Brain microvascular endothelial cell (primary cell): ENCODE results near the gene SLC9A8.

Experiments
- DNase-seq: peaks from one replicate; pipeline ENCODE4 v3.0.0-alpha.2; 2020
- H3K27ac ChIP-seq: fragments of 250-450 bp; sonication (Bioruptor Pico); 2 replicates; pipeline ENCODE4 v1.5.1; 2020; ENCODE audit warnings: mild to moderate bottlenecking, moderate library complexity
- H3K27me3 ChIP-seq: fragments of 250-450 bp; sonication (Bioruptor Pico); replicated peaks from 2 replicates; pipeline ENCODE4 v1.5.1; 2020; ENCODE audit warnings: mild to moderate bottlenecking
- H3K36me3 ChIP-seq: fragments of 250-450 bp; sonication (Bioruptor Pico); replicated peaks from 2 replicates; pipeline ENCODE4 v1.5.1; 2020; ENCODE audit warnings: mild to moderate bottlenecking
- H3K4me3 ChIP-seq: 2 replicates; pipeline ENCODE4 v1.5.1; 2011; ENCODE audit warnings: low read depth, mild to moderate bottlenecking, control low read depth, low read length, moderate library complexity
- in situ Hi-C: cut with HindIII; loops from 2 replicates; pipeline ENCODE4 v1.10.0; 2017; ENCODE audit warnings: low sequenced_read_pairs, low pct_ligation_motif_present
- TF ChIP-seq, protein P1 (sequence below): IDR thresholded peaks from 2 replicates; pipeline ENCODE4 v1.5.1; 2011; ENCODE audit warnings: low read depth, mild to moderate bottlenecking, moderate library complexity, low read length, control low read depth, inconsistent platforms; ENCODE audit errors: missing control alignments

Gene SLC9A8

GRCh38 chr20:49901588-49901987 lies 89.0 kb downstream of the SLC9A8 start:
- H3K27ac ChIP-seq: no peak overlapping the region
- H3K27me3 ChIP-seq: no peaks in the 10 kb centered on the region
- H3K36me3 ChIP-seq: peaks cover 18% of the 10 kb centered on the region
- TF ChIP-seq, protein P1, sequence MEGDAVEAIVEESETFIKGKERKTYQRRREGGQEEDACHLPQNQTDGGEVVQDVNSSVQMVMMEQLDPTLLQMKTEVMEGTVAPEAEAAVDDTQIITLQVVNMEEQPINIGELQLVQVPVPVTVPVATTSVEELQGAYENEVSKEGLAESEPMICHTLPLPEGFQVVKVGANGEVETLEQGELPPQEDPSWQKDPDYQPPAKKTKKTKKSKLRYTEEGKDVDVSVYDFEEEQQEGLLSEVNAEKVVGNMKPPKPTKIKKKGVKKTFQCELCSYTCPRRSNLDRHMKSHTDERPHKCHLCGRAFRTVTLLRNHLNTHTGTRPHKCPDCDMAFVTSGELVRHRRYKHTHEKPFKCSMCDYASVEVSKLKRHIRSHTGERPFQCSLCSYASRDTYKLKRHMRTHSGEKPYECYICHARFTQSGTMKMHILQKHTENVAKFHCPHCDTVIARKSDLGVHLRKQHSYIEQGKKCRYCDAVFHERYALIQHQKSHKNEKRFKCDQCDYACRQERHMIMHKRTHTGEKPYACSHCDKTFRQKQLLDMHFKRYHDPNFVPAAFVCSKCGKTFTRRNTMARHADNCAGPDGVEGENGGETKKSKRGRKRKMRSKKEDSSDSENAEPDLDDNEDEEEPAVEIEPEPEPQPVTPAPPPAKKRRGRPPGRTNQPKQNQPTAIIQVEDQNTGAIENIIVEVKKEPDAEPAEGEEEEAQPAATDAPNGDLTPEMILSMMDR: no peak
- in situ Hi-C loops: no loop called here
- no peak overlapping the region for H3K4me3 ChIP-seq
- no peak for DNase-seq

GRCh38 chr20:49904440-49905214 lies 92.0 kb downstream of the SLC9A8 start:
- TF ChIP-seq, protein P1: no peak
- in situ Hi-C loops: no loop called here
- Histone ChIP-seq H3K27me3 (no peaks in the 10 kb centered on the region), H3K36me3 (peaks cover 27% of the 10 kb centered on the region), H3K4me3 (no peak overlapping the region), H3K27ac (no peak overlapping the region)
- DNase-seq: no peak

GRCh38 chr20:49905415-49906091 lies 92.9 kb downstream of the SLC9A8 start:
- TF ChIP-seq, protein P1: no peak
- peaks cover 27% of the 10 kb centered on the region for H3K36me3 ChIP-seq
- H3K27me3 ChIP-seq: no peaks in the 10 kb centered on the region
- H3K27ac ChIP-seq: no peak overlapping the region
- in situ Hi-C loops: no loop called here
- H3K4me3 ChIP-seq: no peak overlapping the region
- no peak for DNase-seq

DNA sequence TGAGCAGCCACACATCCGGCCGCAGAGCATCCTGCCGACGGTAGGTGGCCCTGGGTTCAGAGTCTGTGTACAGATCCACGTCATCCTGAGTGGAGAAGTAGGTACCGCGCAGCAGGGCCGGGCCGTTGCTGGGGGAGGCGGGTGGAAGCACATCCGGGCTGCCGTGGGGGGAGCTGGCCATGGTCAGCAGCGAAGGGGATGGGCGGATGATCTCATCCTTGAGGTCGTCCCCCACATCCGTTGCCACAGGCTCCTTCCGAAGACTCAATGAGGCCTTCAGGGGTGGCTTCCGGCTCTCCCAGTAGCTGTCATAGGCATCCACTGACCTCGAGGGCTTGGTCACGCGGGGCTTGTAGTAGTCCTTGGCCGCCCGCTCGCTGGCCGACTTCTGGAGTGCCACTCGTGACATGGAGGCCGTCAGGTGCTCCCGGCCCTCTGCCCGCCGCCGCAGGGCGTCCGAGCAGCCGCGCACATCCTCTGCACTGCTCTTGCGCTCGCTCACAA lies 93.5 kb downstream of the SLC9A8 start:
- TF ChIP-seq, protein P1: no peak
- no peak for DNase-seq
- Histone ChIP-seq H3K36me3 (peaks cover 27% of the 10 kb centered on the region), H3K27me3 (no peaks in the 10 kb centered on the region), H3K27ac (no peak overlapping the region), H3K4me3 (no peak overlapping the region)
- in situ Hi-C loops: no loop called here

- DNase-seq: no peak
- Histone ChIP-seq H3K36me3 (peaks cover 27% of the 10 kb centered on the region), H3K27me3 (no peaks in the 10 kb centered on the region), H3K27ac (no peak overlapping the region), H3K4me3 (no peak overlapping the region)
- TF ChIP-seq, protein P1: no peak
- in situ Hi-C loops: no loop called here
Observed at GRCh38 chr20:49906615-49907154, 94.1 kb downstream of the SLC9A8 start.
